HG02870 (cell line): Measurements from ENCODE around the gene PRAF2.

Experiments used
- ATAC-seq: cut with Tn5 transposase; IDR thresholded peaks from one replicate; pipeline ENCODE4 v1.9.1; 2021; ENCODE audit warnings: mild to moderate bottlenecking, moderate library complexity; ENCODE audit not compliant: unreplicated experiment

PRAF2 gene

DNA sequence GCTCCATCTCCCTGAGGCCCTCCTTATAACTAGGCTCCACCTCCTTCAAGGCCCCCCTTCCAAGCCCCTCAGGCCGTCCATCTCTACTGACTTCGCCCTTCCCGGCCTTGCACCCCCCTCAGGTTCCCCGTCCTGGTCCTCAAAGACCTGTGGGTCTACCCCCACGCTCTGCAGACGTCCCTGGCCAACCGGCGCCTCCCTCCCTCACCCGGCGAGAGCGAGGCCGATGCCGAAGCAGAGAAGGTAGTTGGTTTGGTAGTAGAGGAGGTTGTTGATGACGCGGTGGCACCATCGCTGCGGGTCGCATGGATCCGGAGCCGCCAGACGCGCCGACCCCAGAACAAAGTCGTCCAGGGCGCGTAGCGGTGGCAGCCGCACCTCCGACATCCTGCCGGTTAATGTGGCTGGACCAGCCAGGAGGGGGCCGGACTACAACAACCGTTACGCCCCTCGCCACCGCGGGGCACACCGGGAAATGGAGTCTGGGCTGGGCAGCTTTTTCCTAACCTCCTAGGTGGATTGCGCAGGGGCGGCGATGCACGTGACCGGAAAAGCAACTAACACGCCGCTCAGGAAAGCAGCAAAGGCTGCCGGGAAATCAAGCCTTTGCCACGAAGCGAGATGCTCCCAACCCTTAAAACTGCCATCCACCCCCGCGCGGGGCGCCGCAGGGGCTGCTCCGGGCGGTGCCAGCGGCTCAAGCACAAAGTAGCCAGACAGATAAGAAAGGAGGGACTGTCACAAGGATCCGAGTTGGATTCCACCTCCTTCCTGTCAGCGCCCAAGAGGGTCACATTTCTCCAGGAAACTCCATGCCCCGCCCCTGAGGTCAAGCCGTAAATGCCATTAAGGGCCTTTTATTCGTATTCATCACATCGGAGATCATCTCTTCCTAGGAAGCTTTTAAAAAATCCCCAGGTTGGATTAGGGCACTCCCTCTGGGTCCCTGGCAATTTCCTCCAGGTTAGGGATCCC is at the start of gene PRAF2:
Gene PRAF2 (minus strand): TSS at position 402 of the 975 bp plus-strand sequence. CDS start 15 bp downstream, at position 387.
- peak; percentile 82 for ATAC-seq

- ATAC-seq = no peak
Measured at GRCh38 chrX:49122499-49122898, 48.7 kb upstream of the PRAF2 start.

- ATAC-seq = no peak
Measured at GRCh38 chrX:49120091-49120490, 46.3 kb upstream of the PRAF2 start.

- ATAC-seq = no peak
Measured at GRCh38 chrX:49117581-49117980, 43.8 kb upstream of the PRAF2 start.

DNA sequence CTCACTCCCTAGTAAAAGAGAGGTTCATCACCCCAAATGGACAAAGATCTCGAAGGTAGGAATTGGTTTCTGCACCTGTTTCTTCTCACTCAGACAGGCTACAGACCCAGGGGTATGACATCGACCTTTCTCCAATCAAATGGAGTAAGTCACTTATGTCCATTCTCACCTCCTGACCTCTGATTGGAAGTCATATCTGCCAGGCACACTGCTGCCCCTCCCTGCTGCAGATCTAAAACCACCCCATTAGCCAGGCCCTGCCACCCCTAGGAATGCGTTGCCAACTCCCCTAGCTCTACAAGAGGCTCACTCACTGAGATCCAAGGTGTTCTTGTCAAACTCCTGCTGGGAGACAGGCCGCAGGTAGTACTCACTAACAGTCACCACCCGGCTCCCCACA is 42.9 kb upstream of the PRAF2 start:
- ATAC-seq = no peak

DNA sequence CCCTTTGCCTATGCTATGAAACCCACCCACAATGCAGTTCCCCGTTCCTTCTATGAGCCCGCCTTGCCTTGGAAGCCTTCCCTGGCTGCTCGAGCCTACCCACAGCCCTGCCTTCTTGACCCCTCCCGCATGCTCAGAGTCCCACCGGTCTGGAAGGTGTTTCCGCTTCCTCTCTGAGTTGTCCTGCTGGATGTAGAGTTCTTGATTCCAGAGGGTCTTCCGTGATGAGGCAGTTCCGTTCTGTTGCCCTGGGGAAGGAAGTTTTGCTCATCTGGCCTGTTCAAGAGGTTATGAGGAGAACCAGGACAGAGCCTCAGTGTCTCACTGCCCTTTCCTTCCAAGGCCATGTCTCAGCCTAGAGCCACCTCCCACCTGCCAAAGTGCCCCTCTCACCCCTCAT is 42.3 kb upstream of the PRAF2 start:
- no peak for ATAC-seq

GRCh38 chrX:49111791-49112190 is 38.0 kb upstream of the PRAF2 start:
- no peak for ATAC-seq

GRCh38 chrX:49110417-49110816 is 36.6 kb upstream of the PRAF2 start:
- ATAC-seq = no peak

DNA sequence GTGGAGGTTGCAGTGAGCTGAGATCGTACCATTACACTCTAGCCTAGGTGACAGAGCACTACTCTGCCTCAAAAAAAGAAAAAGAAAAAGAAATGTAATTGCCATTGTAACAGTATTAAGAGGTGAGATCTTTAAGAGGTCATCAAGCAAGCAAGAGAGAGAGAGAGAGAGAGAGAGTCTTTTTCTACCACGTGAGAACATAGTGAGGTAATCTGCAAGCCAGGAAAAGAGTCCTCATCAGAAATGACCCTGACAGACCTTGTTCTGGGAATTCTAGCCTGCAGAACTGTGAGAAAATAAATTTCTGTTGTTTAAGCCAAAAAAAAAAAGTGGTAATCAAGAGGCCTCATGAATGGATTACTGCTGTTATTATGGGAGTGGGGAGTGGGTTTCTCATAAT is 34.8 kb upstream of the PRAF2 start:
- no peak for ATAC-seq

DNA sequence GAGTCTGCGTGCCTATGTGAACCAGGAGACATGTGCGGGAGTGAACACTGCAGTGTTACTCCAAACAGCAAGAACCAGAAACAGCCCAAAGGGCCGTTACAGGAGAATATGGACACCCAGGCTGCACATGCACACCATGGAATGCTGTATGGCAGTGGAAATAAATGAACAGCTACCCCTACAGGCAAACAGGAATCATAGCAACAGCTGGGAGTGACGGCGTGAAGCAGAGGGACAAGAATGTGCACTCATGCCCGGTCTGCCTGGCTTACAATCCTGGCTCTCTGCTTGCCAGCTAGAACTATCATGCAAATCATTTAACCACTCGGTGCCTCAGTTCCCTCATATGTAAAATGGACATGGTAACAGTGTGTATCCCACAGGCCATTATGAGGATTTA is 33.1 kb upstream of the PRAF2 start:
- no peak for ATAC-seq

GRCh38 chrX:49106296-49106695 is 32.5 kb upstream of the PRAF2 start:
- no peak for ATAC-seq

GRCh38 chrX:49103637-49104036 is 29.8 kb upstream of the PRAF2 start:
- no peak for ATAC-seq

GRCh38 chrX:49102190-49102589 is 28.4 kb upstream of the PRAF2 start:
- no peak for ATAC-seq

- no peak for ATAC-seq
Measured at GRCh38 chrX:49101629-49101984, 27.8 kb upstream of the PRAF2 start.

GRCh38 chrX:49100704-49101628 is 27.2 kb upstream of the PRAF2 start:
- ATAC-seq = peak; percentile 92

DNA sequence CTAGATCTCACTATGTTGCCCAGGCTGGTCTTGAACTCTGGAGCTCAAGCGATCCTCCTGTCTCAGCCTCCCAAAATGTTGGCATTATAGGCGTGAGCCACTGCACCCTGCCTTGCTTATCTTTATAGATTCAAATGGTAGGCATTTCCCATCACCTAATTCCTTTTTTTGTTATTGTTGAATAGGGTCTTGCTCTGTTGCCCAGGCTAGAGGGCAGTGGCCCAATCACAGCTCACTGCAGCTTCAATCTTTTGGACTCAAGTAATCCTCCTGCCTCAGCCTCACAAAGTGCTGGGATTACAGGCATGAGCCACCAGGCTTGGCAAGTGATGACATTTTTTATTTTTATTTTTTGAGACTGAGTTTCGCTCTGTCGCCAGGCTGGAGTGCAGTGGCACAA is 22.6 kb upstream of the PRAF2 start:
- ATAC-seq = no peak

GRCh38 chrX:49089553-49089952 is 15.8 kb upstream of the PRAF2 start:
- ATAC-seq = no peak

DNA sequence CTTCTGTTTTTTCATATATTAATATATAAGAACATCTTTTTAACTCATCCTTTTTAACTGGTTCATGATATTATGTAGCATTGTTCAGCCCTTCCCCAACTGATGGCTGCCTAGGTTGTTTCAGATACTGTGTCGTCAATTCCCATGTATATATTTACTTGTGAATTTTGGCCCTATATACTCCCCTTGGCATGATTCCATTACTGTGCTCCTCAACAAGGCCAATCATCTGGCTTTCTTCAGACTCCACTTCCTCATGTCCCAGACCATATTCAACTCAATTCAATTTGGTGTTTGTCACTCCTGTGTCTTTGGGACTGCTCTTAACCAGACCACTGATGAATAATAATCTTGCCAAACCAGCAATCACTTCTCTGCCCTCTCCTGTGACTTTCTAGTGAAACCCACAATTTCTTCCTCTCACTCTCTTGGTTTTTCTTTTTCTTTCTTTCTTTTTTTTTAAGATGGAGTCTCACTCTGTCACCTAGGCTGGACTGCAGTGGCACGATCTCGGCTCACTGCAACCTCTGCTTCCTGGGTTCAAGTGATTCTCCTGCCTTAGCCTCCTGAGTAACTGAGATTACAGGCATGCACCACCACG is 8.6 kb upstream of the PRAF2 start:
- no peak for ATAC-seq

DNA sequence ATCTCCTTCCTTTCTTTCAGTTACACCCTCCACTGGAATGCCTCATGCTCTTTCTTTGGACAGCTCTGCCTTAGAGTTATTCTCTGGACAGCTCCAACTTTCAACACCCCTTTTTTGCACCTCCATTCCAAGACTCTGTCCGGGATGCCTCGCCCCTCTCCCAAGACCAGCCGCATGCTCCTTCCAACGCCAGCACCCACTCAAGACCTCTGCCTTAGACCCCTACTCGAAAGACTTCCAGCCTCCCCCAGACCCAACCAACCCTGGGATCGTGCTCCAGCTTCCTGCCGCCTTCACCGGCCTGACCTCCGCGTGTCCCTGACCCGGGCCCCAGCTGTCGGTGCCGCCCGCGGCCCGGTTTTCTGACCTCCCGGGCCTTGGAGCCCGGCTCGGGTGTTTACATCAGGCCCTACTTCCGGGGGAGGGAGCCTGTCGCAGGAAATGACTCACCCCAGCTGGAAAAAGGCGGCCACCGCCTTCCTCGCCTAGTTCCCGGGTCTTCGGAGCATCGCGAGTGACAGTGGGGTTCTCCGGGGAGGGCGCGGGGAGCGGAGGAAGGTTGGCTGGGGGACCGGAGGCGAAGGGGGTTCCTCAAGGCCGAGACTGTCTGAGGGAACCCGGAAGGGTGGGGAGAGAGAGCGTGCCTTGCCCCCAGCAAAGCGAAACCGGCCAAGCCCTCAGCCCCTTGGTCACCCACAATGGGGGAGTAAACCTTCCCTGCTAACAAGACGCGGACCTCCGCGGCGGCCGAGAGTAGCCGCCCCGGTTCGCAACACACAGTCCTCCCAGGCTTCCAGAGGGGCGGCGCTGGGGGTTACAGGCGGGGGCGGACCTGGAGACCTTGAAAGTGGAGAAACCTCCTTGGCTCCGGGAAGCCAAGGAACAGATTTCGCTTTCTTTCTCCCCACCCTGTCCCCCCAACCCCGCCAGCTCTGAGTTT is 6.0 kb upstream of the PRAF2 start, which contains the start of gene WDR45:
Gene WDR45 (minus strand): TSS at position 399 of the 940 bp plus-strand sequence. CDS start 1,792 bp downstream, outside the sequence.
- peak; percentile 68 for ATAC-seq

- no peak for ATAC-seq
Measured at GRCh38 chrX:49077941-49078340, 4.1 kb upstream of the PRAF2 start.
